DND-41 (cell line): ENCODE results near the gene CCT4.

Experiments
- ATAC-seq: fragments of 200-7000 bp; cut with Tn5 transposase; 3 replicates; pipeline ENCODE4 v1.9.1; 2021; ENCODE audit warnings: low read depth; ENCODE audit not compliant: insufficient read depth
- DNase-seq: peaks from one replicate; pipeline ENCODE4 v3.0.0-alpha.2; 2020
- H2AFZ ChIP-seq: 2 replicates; pipeline ENCODE4 v1.6.0; 2012; ENCODE audit warnings: low read depth, low read length
- H3K27ac ChIP-seq: 2 replicates; pipeline ENCODE4 v1.5.1; 2012; ENCODE audit warnings: low read length, inconsistent platforms
- H3K27me3 ChIP-seq: fragments of 200-600 bp; sonication (generic); 2 replicates; pipeline ENCODE4 v1.6.0; 2012; ENCODE audit warnings: low read length, mild to moderate bottlenecking, inconsistent platforms; ENCODE audit not compliant: insufficient read depth, poor library complexity
- H3K36me3 ChIP-seq: 2 replicates; pipeline ENCODE4 v1.5.1; 2012; ENCODE audit warnings: low read length, inconsistent platforms; ENCODE audit not compliant: insufficient read depth
- H3K4me1 ChIP-seq: 2 replicates; pipeline ENCODE4 v1.5.1; 2012; ENCODE audit warnings: mild to moderate bottlenecking, low read length; ENCODE audit not compliant: insufficient read depth
- H3K4me2 ChIP-seq: 2 replicates; pipeline ENCODE4 v1.6.0; 2012; ENCODE audit warnings: mild to moderate bottlenecking, moderate library complexity, low read length, inconsistent platforms; ENCODE audit not compliant: insufficient read depth
- H3K4me3 ChIP-seq, 2 experiments: fragments of 200-600 bp in 1 of 2; shearing (Covaris generic) in 1 of 2; 2 replicates each; pipeline ENCODE4 v1.5.1; 2012 to 2016; ENCODE audit warnings: inconsistent platforms in 2 of 2, low read length in 2 of 2, mild to moderate bottlenecking in 2 of 2, low read depth in 1 of 2, moderate library complexity in 1 of 2
- H3K79me2 ChIP-seq: 2 replicates; pipeline ENCODE4 v1.6.0; 2012; ENCODE audit warnings: low read length, inconsistent platforms; ENCODE audit not compliant: insufficient read depth
- H3K9ac ChIP-seq: 2 replicates; pipeline ENCODE4 v1.6.0; 2012; ENCODE audit warnings: low read depth, mild to moderate bottlenecking, inconsistent platforms, low read length, moderate library complexity
- H3K9me3 ChIP-seq: 2 replicates; pipeline ENCODE4 v1.5.1; 2012; ENCODE audit warnings: low read length, moderate library complexity, mild to moderate bottlenecking, inconsistent platforms; ENCODE audit not compliant: insufficient read depth, severe bottlenecking
- H4K20me1 ChIP-seq: 2 replicates; pipeline ENCODE4 v1.6.0; 2012; ENCODE audit warnings: low read length; ENCODE audit not compliant: insufficient read depth
- EZH2 ChIP-seq: IDR thresholded peaks from 3 replicates; pipeline ENCODE4 v1.6.1; 2012; ENCODE audit warnings: borderline replicate concordance, low read depth, mild to moderate bottlenecking, moderate library complexity, low read length, inconsistent platforms; ENCODE audit not compliant: severe bottlenecking
- TF ChIP-seq, protein P1 (sequence below): IDR thresholded peaks from 2 replicates; pipeline ENCODE4 v1.5.1; 2012; ENCODE audit warnings: borderline replicate concordance, low read length, moderate library complexity, mild to moderate bottlenecking; ENCODE audit not compliant: poor library complexity, severe bottlenecking; ENCODE audit errors: extremely low read depth

Gene CCT4

GRCh38 chr2:61910603-61911002 lies 22.1 kb upstream of the CCT4 start:
- H3K9me3 ChIP-seq = no peaks in the 10 kb centered on the region
- H3K79me2 ChIP-seq = peaks cover 2% of the 10 kb centered on the region; the same call in 1 of the 2 replicates
- no peak for TF ChIP-seq EZH2
- TF ChIP-seq, protein P1, sequence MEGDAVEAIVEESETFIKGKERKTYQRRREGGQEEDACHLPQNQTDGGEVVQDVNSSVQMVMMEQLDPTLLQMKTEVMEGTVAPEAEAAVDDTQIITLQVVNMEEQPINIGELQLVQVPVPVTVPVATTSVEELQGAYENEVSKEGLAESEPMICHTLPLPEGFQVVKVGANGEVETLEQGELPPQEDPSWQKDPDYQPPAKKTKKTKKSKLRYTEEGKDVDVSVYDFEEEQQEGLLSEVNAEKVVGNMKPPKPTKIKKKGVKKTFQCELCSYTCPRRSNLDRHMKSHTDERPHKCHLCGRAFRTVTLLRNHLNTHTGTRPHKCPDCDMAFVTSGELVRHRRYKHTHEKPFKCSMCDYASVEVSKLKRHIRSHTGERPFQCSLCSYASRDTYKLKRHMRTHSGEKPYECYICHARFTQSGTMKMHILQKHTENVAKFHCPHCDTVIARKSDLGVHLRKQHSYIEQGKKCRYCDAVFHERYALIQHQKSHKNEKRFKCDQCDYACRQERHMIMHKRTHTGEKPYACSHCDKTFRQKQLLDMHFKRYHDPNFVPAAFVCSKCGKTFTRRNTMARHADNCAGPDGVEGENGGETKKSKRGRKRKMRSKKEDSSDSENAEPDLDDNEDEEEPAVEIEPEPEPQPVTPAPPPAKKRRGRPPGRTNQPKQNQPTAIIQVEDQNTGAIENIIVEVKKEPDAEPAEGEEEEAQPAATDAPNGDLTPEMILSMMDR = peak; percentile 43
- no peak overlapping the region for H3K4me3 ChIP-seq
- H4K20me1 ChIP-seq = no peaks in the 10 kb centered on the region
- H3K9ac ChIP-seq = no peak overlapping the region
- H3K27me3 ChIP-seq = no peaks in the 10 kb centered on the region
- no peak overlapping the region for H3K27ac ChIP-seq
- no peak overlapping the region for H3K4me2 ChIP-seq
- no peak for DNase-seq
- no peak overlapping the region for H2AFZ ChIP-seq
- H3K36me3 ChIP-seq = no peaks in the 10 kb centered on the region
- H3K4me1 ChIP-seq = peaks cover 14% of the 10 kb centered on the region
- ATAC-seq = no peak

DNA sequence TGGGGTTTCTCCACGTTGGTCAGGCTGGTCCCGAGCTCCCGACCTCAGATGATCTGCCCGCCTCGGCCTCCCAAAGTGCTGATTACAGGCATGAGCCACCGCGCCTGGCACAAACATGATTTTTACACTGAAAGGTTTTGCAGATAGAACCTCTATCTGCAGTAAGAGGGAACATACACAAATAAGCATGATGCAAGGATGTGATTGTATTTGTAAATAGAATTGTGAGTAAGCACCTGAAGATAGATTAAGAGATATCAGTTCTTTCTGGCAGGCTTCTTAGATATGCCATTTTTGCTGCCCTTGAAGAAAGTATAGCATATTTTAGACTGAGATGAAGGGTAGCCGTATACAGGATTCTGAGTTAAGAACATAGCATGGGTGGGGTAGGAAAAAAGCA lies 20.7 kb upstream of the CCT4 start:
- TF ChIP-seq, protein P1 = no peak
- no peak for TF ChIP-seq EZH2
- no peak overlapping the region for H3K4me3 ChIP-seq
- H3K36me3 ChIP-seq = no peaks in the 10 kb centered on the region
- no peak overlapping the region for H3K9ac ChIP-seq
- H3K4me2 ChIP-seq = no peak overlapping the region
- H3K9me3 ChIP-seq = no peaks in the 10 kb centered on the region
- H3K27ac ChIP-seq = no peak overlapping the region
- H4K20me1 ChIP-seq = no peaks in the 10 kb centered on the region
- no peak overlapping the region for H2AFZ ChIP-seq
- peaks cover 23% of the 10 kb centered on the region for H3K4me1 ChIP-seq
- H3K79me2 ChIP-seq = peaks cover 3% of the 10 kb centered on the region; the same call in 1 of the 2 replicates
- no peaks in the 10 kb centered on the region for H3K27me3 ChIP-seq
- ATAC-seq = no peak
- DNase-seq = no peak

GRCh38 chr2:61906186-61906470 lies 17.7 kb upstream of the CCT4 start:
- no peaks in the 10 kb centered on the region for H3K9me3 ChIP-seq
- H3K79me2 ChIP-seq = peaks cover 3% of the 10 kb centered on the region; the same call in 1 of the 2 replicates
- H3K9ac ChIP-seq = peak overlapping the region; percentile 67
- H3K4me1 ChIP-seq = peaks cover 23% of the 10 kb centered on the region
- ATAC-seq (peak; percentile 27), DNase-seq (no peak)
- H3K4me2 ChIP-seq = peak overlapping the region; percentile 98
- H3K27ac ChIP-seq = no peak overlapping the region
- no peaks in the 10 kb centered on the region for H3K36me3 ChIP-seq
- H4K20me1 ChIP-seq = no peaks in the 10 kb centered on the region
- peak overlapping the region; percentile 99 for H2AFZ ChIP-seq
- peak overlapping the region; percentile 69 to 85 for H3K4me3 ChIP-seq
- no peaks in the 10 kb centered on the region for H3K27me3 ChIP-seq
- no peak for TF ChIP-seq EZH2
- TF ChIP-seq, protein P1 = no peak
